Body of pancreas (tissue), 4 donors: ENCODE measurements around the gene TPST2.

ENCODE experiments used
- CTCF ChIP-seq, 7 experiments: fragments of 450-650 bp in 4 of 7; fragments of 200-600 bp in 3 of 7; sonication (generic) in 3 of 7; IDR thresholded peaks; one replicate each; pipeline ENCODE4 v1.5.1; 2016 to 2019; ENCODE audit warnings: antibody characterized with exemption in 7 of 7
- POLR2A ChIP-seq, 3 donors: fragments of 450-650 bp; IDR thresholded peaks; one replicate each; pipeline ENCODE4 v1.6.1; 2016; ENCODE audit warnings: antibody characterized with exemption in 3 of 3, mild to moderate bottlenecking in 2 of 3

- TF ChIP-seq POLR2A (IDR thresholded peaks at IDR 0.05), result no peak
- no peak for TF ChIP-seq CTCF (IDR thresholded peaks at IDR 0.05)
Observed at GRCh38 chr22:26542831-26543230, 47.1 kb downstream of the TPST2 start.
